HG03439 (cell line): Measurements from ENCODE around the gene ABHD12.
"Not testable (repeated sequence)": the region's sequence is repeated elsewhere in the genome, so short reads cannot be mapped to it uniquely, and the experiment has no call there.

Source experiments
- ATAC-seq: cut with Tn5 transposase; IDR thresholded peaks from one replicate; pipeline ENCODE4 v1.9.1; 2021; ENCODE audit warnings: mild to moderate bottlenecking, moderate library complexity; ENCODE audit not compliant: unreplicated experiment

Gene ABHD12

GRCh38 chr20:25355011-25355595 is 35.5 kb downstream of the ABHD12 start:
- no peak for ATAC-seq

- ATAC-seq, result no peak
These were observed 36.6 kb downstream of the ABHD12 start for GRCh38 chr20:25353747-25354705.

DNA sequence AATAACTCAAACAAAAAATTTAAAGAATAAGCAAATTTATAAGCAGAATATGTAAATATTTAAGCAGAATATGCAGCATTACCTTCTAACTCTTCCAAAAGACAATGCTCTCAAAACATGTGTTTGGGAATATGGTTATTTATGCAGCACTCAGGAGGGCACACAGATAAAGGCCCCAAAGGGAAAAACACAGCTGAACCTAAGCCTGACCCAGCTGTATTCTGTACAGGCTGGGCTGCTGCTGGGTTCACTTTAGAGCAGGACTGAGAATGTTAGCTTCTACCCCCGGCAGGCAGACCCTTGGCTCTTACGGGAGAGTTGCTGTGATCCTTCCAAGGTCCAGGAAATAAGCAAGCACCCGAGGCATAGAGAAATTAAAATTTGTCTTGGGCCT is 37.3 kb downstream of the ABHD12 start:
- ATAC-seq, result no peak

DNA sequence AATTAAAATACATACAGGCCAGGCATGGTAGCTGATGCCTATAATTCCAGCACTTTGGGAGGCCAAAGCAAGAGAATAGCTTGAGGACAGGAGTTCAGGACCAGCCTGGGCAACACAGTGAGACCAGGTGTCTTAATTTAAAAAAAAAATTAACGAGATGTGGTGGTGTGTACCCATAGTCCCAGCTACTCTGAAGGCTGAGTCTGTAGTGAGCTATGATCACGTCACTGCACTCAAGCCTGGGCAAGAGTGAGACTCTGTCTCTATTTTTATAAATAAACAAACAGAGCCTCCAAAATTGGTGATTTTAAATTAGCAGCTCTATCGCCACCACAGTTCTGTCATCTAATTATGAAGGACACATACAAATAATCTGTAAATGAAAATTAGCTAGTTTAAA is 37.9 kb downstream of the ABHD12 start:
- ATAC-seq, result no peak

GRCh38 chr20:25351024-25351360 is 39.6 kb downstream of the ABHD12 start:
- no peak for ATAC-seq

GRCh38 chr20:25346349-25346748 is 44.3 kb downstream of the ABHD12 start:
- ATAC-seq, result no peak

- no peak for ATAC-seq
These were observed 44.9 kb downstream of the ABHD12 start for GRCh38 chr20:25345721-25346120.

DNA sequence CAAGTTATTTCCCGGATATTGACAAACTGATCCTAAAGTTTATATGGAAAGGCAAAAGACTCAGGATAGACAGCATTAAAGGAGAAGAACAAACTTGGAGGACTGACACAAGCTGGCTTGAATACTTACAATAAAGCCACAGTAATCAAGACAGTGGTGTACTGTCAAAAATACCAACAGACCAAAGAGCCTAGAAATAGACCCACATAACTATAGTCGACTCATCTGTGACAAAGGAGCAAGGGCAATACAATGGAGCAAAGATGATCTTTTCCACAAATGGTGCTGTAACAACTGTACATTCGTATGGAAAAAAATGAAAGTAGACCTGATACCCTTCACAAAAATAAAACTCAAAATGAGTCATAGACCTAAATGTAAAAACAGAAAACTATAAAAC is 46.0 kb downstream of the ABHD12 start:
- no peak for ATAC-seq

DNA sequence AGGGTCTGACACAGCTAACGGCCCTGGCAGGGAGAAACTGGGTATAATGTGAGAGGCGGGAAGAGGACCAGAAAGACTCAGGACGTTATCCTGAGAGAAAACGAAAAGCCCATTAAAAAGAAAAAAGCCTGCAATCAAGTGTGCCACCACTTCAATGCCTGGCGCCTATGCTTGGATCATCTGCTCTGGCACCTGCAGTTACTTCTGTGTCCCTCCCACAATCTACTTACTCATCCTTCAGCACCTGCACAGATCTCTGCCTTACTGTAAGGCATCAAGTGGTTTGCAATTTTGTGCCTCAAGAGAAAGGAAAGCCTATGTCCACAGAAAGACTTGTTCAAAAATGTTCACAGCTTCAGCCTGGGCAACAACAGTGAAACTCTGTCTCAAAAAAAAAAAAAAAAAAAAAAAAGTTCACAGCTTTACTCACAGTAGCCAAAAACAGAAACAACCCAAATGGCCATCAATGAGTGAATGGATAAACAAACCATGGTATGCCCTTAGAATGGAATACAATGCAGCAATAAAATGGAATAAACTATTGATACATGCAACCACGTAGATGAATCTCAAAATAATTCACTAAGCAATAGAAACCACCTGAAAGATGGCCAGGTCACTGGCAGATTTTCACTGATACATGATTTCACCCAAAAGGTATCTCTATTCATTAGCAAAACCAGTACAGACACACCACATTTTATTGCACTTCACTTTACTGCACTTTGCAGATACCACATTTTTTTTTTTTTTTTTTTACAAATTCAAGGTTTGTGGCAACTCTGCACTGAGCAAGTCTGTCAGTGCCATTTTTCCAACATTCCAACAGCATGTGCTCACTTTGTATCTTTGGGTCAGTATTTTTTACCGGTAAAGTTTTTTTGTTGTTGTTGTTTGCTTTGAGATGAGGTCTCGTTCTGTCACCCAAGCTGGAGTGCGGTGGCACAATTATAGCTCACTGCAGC is 48.6 kb downstream of the ABHD12 start:
- no peak for ATAC-seq

GRCh38 chr20:25340380-25340779 is 50.3 kb downstream of the ABHD12 start:
- no peak for ATAC-seq

GRCh38 chr20:25339608-25340007 is 51.0 kb downstream of the ABHD12 start:
- no peak for ATAC-seq

DNA sequence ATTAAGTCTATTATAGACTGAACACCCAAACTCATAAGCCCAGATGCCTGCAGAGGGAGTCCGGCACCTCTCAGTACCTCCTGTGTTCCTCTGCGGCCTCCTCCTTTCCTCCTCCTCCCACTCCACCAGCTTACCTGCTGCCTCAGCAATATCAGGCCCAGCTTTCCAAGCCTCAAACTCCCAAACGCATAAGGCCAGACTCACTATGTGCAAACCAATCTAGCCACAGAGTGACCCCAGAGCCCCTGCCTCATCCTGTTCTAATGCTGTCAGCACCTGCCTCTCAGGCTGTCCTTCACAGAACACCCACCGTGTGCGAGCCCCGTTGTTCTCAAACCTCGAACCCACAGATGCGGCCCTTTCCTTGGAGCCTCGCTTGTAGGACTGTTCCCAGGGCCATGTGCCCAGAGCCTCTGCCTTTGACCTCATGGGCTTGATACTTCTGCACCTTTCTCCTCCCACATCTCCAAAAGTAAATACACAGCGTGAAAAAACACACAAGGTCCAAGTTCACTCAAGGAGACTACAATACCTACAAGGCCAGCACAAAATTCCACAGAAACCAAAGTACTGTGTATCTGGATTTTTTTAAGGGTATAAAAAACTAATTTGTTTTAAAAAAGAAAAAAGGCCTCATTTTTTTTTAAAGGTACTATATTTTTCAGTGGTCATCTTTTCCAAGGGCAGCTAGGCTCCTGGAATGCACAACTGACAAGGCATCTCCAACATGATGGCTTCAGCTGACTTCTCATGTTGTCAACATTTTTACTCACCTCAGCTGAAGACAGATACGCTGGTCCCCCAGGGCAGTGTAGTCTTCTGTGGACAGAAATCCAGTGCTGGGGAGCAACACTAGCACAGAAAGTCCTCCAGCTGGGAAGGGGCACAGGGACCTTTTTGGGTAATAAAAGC is 52.3 kb downstream of the ABHD12 start:
- ATAC-seq, result no peak

GRCh38 chr20:25336561-25337422 is 53.8 kb downstream of the ABHD12 start:
- no peak for ATAC-seq

DNA sequence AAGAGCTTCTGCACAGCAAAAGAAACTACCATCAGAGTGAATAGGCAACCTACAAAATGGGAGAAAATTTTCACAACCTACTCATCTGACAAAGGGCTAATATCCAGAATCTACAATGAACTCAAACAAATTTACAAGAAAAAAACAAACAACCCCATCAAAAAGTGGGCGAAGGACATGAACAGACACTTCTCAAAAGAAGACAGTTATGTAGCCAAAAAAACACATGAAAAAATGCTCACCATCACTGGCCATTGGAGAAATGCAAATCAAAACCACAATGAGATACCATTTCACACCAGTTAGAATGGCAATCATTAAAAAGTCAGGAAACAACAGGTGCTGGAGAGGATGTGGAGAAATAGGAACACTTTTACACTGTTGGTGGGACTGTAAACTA is 55.7 kb downstream of the ABHD12 start:
- not testable (repeated sequence) for ATAC-seq

DNA sequence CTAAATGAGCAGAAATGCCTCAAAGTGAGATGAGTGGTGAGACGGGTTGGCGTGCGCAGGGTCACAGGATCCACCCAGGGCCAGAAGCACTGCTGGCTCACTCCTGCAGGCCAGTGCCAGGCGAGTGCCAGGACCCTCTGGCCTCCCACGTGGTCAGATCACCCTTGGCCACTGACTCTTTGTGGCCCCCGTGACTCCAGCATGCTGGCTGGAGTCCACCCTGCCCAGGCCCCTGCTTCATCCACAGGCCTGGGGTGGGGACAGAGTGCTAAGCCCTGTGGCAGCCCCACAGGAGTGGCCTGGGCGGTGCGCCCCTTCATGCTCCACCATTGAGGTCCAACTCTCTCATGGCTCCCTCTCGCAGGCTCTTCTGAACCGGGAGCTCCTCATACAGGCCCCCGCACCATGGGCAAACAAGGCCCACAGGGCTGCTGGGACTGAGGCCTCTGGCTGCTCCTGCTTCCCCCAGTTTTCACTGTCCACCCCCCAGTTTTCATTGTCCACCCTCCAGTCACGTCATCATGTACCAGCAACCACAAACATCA is 61.6 kb downstream of the ABHD12 start:
- ATAC-seq, result no peak

DNA sequence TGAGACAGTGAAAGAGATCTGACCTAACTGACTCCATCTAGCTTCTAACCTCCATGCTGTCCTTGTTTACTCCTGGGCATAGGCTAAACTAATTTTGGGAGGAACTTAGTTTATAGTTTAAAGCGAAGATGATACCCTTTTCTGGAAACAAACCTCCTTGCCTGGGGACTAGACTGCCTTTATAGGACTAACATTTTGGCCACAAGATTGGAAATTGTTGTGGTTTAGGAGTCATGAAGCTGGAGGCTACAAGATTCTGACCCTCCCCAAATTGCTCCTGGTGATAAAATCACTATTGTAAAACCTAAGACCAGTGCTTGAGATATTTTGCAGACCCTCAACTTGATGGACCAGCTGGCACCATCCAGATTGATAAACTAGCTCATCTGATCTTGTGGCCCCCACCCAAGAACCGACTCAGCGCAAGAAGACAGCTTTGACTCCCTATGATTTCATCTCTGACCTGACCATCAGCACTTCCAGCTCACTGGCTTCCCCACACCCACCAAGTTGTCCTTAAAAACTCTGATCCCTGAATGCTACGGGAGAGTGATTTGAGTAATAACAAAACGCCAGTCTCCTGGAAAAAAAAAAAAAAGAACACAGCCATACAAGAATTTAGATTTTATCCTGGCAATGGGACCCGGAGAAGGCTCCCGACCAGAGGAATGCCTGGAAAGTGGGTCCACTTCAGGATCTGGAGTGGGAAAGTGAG is 63.0 kb downstream of the ABHD12 start:
- no peak for ATAC-seq

DNA sequence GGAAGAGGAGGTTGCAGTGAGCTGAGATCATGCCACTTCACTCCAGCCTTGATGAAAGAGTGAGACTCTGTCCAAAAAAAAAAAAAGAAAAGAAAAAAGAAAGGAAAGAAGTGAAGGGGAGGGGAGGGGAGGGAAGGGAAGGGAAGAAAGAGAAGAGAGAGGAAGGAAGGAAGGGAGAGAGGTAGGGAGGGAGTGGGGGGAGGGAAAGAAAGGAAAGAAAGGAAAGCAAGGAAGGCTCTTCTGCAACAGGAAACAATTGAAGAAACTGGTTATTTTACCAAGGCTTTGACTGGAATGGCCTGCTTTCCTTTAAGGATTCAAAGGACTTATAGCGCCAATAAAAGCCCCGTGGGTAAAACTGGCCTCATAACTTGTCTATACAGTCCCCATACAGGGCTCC is 64.6 kb downstream of the ABHD12 start:
- ATAC-seq, result no peak

DNA sequence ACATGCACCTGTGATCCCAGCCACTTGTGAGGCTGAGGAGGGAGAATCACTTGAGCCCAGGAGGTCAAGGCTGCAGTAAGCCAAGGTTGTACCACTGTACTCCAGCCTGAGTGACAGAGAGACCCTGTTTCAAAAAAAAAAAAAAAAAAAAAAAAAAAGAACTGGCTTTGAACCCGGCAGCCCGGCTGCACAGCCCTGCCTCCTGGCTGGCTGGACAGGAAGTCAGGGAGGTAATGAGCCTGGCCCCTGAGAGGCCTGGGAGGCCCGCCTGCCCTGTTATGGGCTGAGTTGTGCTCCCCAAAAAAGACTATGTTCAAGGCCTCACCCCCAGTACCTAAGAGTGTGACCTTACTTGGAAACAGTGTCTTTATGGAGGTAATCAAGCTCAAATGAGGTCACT is 65.6 kb downstream of the ABHD12 start:
- no peak for ATAC-seq
